Neuronal stem cell (in vitro differentiated cells): Measurements from ENCODE around the gene NFIB.
A peak's percentile ranks its signal among the peaks of the same experiment; 100 is the strongest.

Experiments
- DNase-seq: peaks from one replicate; pipeline ENCODE4 v3.0.0-alpha.2; 2013; ENCODE audit warnings: low spot score
- H2AFZ ChIP-seq: one replicate; pipeline ENCODE4 v1.6.1; 2013; ENCODE audit warnings: mild to moderate bottlenecking, low read length, inconsistent platforms
- H2AK5ac ChIP-seq: 2 replicates; pipeline ENCODE4 v1.6.1; 2013; ENCODE audit warnings: low read depth, mild to moderate bottlenecking, inconsistent platforms, low read length, moderate library complexity, mixed read lengths
- H2BK120ac ChIP-seq: 2 replicates; pipeline ENCODE4 v1.6.1; 2013; ENCODE audit warnings: low read depth, mild to moderate bottlenecking, inconsistent platforms, low read length, moderate library complexity, mixed read lengths
- H2BK12ac ChIP-seq: one replicate; pipeline ENCODE4 v1.6.1; 2013; ENCODE audit warnings: low read length, inconsistent platforms
- H2BK15ac ChIP-seq: 2 replicates; pipeline ENCODE4 v1.6.1; 2013; ENCODE audit warnings: mild to moderate bottlenecking, low read length, inconsistent platforms, mixed read lengths
- H2BK5ac ChIP-seq: one replicate; pipeline ENCODE4 v1.6.1; 2013; ENCODE audit warnings: inconsistent platforms, mild to moderate bottlenecking, low read length, moderate library complexity
- H3K14ac ChIP-seq: one replicate; pipeline ENCODE4 v1.6.1; 2013; ENCODE audit warnings: low read length, inconsistent platforms
- H3K18ac ChIP-seq: 2 replicates; pipeline ENCODE4 v1.6.1; 2013; ENCODE audit warnings: low read length, inconsistent platforms
- H3K23ac ChIP-seq: 2 replicates; pipeline ENCODE4 v1.6.1; 2013; ENCODE audit warnings: low read depth, mild to moderate bottlenecking, mixed read lengths, low read length, inconsistent platforms; ENCODE audit not compliant: poor library complexity
- H3K27ac ChIP-seq: replicated peaks from 3 replicates; pipeline ENCODE4 v1.5.1; 2013; ENCODE audit warnings: low read length, inconsistent platforms
- H3K27me3 ChIP-seq, 3 experiments: 2 replicates each; pipeline ENCODE4 v1.6.1; 2013; ENCODE audit warnings: low read length in 3 of 3, mild to moderate bottlenecking in 2 of 3, inconsistent platforms in 1 of 3, low read depth in 1 of 3, mixed read lengths in 1 of 3, moderate library complexity in 1 of 3; ENCODE audit not compliant: control insufficient read depth in 3 of 3, insufficient read depth in 3 of 3
- H3K36me3 ChIP-seq, 2 donors: replicated peaks in 1 of 2; 2 replicates each; pipeline ENCODE4 v1.6.1; 2013; ENCODE audit warnings: low read length in 2 of 2; ENCODE audit not compliant: control insufficient read depth in 2 of 2, insufficient read depth in 2 of 2
- H3K4ac ChIP-seq: 2 replicates; pipeline ENCODE4 v1.6.1; 2013; ENCODE audit warnings: inconsistent platforms, mild to moderate bottlenecking, low read length, moderate library complexity
- H3K4me1 ChIP-seq, 2 donors: 1 replicate in 1 of 2; 2 replicates in 1 of 2; pipeline ENCODE4 v1.6.1; 2013; ENCODE audit warnings: low read length in 2 of 2, low read depth in 1 of 2; ENCODE audit not compliant: control insufficient read depth in 2 of 2, insufficient read depth in 1 of 2
- H3K4me2 ChIP-seq: one replicate; pipeline ENCODE4 v1.6.1; 2013; ENCODE audit warnings: mild to moderate bottlenecking, low read length, inconsistent platforms; ENCODE audit not compliant: insufficient read depth, poor library complexity, severe bottlenecking
- H3K4me3 ChIP-seq, 2 donors: 2 replicates each; pipeline ENCODE4 v1.5.1; 2013; ENCODE audit warnings: low read length in 2 of 2, mild to moderate bottlenecking in 2 of 2, inconsistent platforms in 1 of 2, moderate library complexity in 1 of 2
- H3K79me1 ChIP-seq: one replicate; pipeline ENCODE4 v1.6.1; 2013; ENCODE audit warnings: low read depth, mild to moderate bottlenecking, inconsistent platforms, low read length, moderate library complexity
- H3K9ac ChIP-seq: one replicate; pipeline ENCODE4 v1.6.1; 2013; ENCODE audit warnings: mild to moderate bottlenecking, low read depth, low read length, inconsistent platforms; ENCODE audit not compliant: poor library complexity
- H3K9me3 ChIP-seq, 2 donors: replicated peaks in 1 of 2; 2 replicates each; pipeline versions ENCODE3 to v1.6.1; 2013; ENCODE audit warnings: low read length in 2 of 2, mild to moderate bottlenecking in 2 of 2, inconsistent platforms in 1 of 2, low read depth in 1 of 2, mixed read lengths in 1 of 2, moderate library complexity in 1 of 2; ENCODE audit not compliant: control insufficient read depth in 2 of 2, insufficient read depth in 1 of 2
- H4K8ac ChIP-seq: one replicate; pipeline ENCODE4 v1.6.1; 2013; ENCODE audit warnings: low read depth, mild to moderate bottlenecking, inconsistent platforms, low read length, moderate library complexity
- H4K91ac ChIP-seq: one replicate; pipeline ENCODE4 v1.6.1; 2013; ENCODE audit warnings: low read length, low read depth, mild to moderate bottlenecking, inconsistent platforms; ENCODE audit not compliant: poor library complexity
- WGBS, 2 donors: extraction: QIAGEN DNeasy Blood & Tissue Kit; methylation state at CpG; one replicate each; pipeline ENCODE4 v1.1.7; 2013; ENCODE audit warnings: missing lambda C conversion rate in 2 of 2, mixed read lengths in 1 of 2; ENCODE audit not compliant: insufficient read length in 2 of 2, insufficient replicate concordance in 1 of 2; ENCODE audit errors: extremely low coverage in 2 of 2; 5-methylcytosine and 5-hydroxymethylcytosine counted together

The NFIB gene

GRCh38 chr9:14325147-14325546, 11.2 kb upstream of the NFIB start:
- Histone ChIP-seq H3K27me3 (peaks cover 4 to 20% (median 10%) of the 10 kb centered on the region in 3 experiments), H3K27ac (no peak overlapping the region), H4K8ac (no peak overlapping the region), H2BK120ac (no peak overlapping the region), H2AFZ (no peak overlapping the region), H3K36me3 (no peaks in the 10 kb centered on the region), H3K9me3 (no peaks in the 10 kb centered on the region), H3K23ac (no peak overlapping the region), H3K4me2 (no peak overlapping the region), H2BK15ac (no peak overlapping the region), H3K79me1 (no peaks in the 10 kb centered on the region), H3K14ac (no peak overlapping the region), H3K4me3 (no peak overlapping the region), H3K4ac (no peak overlapping the region), H4K91ac (no peak overlapping the region), H2AK5ac (no peak overlapping the region), H3K18ac (no peak overlapping the region), H3K9ac (no peak overlapping the region), H3K4me1 (peaks cover 1 to 12% of the 10 kb centered on the region in 2 donors), H2BK12ac (no peak overlapping the region), H2BK5ac (no peak overlapping the region)
- DNase-seq: no peak

- Histone ChIP-seq H3K18ac (no peak overlapping the region), H3K4me3 (no peak overlapping the region), H3K4ac (no peak overlapping the region), H3K9ac (no peak overlapping the region), H3K23ac (no peak overlapping the region), H2BK15ac (no peak overlapping the region), H3K79me1 (no peaks in the 10 kb centered on the region), H2BK120ac (no peak overlapping the region), H2AFZ (no peak overlapping the region), H3K27me3 (peaks cover 4 to 24% (median 19%) of the 10 kb centered on the region in 3 experiments), H3K36me3 (no peaks in the 10 kb centered on the region), H3K4me1 (peaks cover 1 to 22% of the 10 kb centered on the region in 2 donors), H2BK5ac (no peak overlapping the region), H4K8ac (no peak overlapping the region), H3K14ac (no peak overlapping the region), H4K91ac (no peak overlapping the region), H2AK5ac (no peak overlapping the region), H3K4me2 (no peak overlapping the region), H3K27ac (no peak overlapping the region), H3K9me3 (no peaks in the 10 kb centered on the region), H2BK12ac (no peak overlapping the region)
- DNase-seq: no peak
- no CpG with 5 or more reads among the region's 2 CpGs for WGBS, 2 donors
Measured at GRCh38 chr9:14323985-14324650, 10.2 kb upstream of the NFIB start.

- WGBS, 2 donors: no CpG with 5 or more reads among the region's 17 CpGs
- H3K9ac ChIP-seq: peak overlapping the region; percentile 70
- peak overlapping the region; percentile 61 to 87 for H3K4me3 ChIP-seq
- peak overlapping the region; percentile 98 for H2AFZ ChIP-seq
- no peak overlapping the region for H3K27ac ChIP-seq
- H2BK12ac ChIP-seq: no peak overlapping the region
- H2BK5ac ChIP-seq: peak overlapping the region; percentile 53
- H4K8ac ChIP-seq: no peak overlapping the region
- H3K23ac ChIP-seq: no peak overlapping the region
- peaks cover 4 to 31% (median 26%) of the 10 kb centered on the region in 3 experiments for H3K27me3 ChIP-seq
- no peak for DNase-seq
- H3K79me1 ChIP-seq: no peaks in the 10 kb centered on the region
- peak overlapping the region; percentile 84 for H3K4me2 ChIP-seq
- peak overlapping the region; percentile 97 for H3K18ac ChIP-seq
- no peak overlapping the region for H4K91ac ChIP-seq
- no peaks in the 10 kb centered on the region for H3K36me3 ChIP-seq
- H3K4me1 ChIP-seq: peaks cover 1 to 28% of the 10 kb centered on the region in 2 donors
- no peak overlapping the region for H2BK120ac ChIP-seq
- no peaks in the 10 kb centered on the region for H3K9me3 ChIP-seq
- H3K14ac ChIP-seq: no peak overlapping the region
- peak overlapping the region; percentile 37 for H2BK15ac ChIP-seq
- no peak overlapping the region for H2AK5ac ChIP-seq
- H3K4ac ChIP-seq: no peak overlapping the region
Measured at GRCh38 chr9:14323083-14323971, 9.4 kb upstream of the NFIB start.
